ENCODE data around the gene ST6GALNAC4.

- TF ChIP-seq CTCF (IDR thresholded peaks at IDR 0.05) (no peak), EP300 (IDR thresholded peaks at IDR 0.05) (no peak)
Measured at GRCh38 chr9:127890053-127890452, 26.8 kb downstream of the ST6GALNAC4 start.
